HG02571 (cell line): ENCODE results near the gene GPR101.
A peak's percentile ranks its signal among the peaks of the same experiment; 100 is the strongest.

Experiments
- ATAC-seq: cut with Tn5 transposase; IDR thresholded peaks from one replicate; pipeline ENCODE4 v1.9.1; 2021; ENCODE audit warnings: mild to moderate bottlenecking, moderate library complexity; ENCODE audit not compliant: unreplicated experiment

GPR101 gene, protein sequence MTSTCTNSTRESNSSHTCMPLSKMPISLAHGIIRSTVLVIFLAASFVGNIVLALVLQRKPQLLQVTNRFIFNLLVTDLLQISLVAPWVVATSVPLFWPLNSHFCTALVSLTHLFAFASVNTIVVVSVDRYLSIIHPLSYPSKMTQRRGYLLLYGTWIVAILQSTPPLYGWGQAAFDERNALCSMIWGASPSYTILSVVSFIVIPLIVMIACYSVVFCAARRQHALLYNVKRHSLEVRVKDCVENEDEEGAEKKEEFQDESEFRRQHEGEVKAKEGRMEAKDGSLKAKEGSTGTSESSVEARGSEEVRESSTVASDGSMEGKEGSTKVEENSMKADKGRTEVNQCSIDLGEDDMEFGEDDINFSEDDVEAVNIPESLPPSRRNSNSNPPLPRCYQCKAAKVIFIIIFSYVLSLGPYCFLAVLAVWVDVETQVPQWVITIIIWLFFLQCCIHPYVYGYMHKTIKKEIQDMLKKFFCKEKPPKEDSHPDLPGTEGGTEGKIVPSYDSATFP

DNA sequence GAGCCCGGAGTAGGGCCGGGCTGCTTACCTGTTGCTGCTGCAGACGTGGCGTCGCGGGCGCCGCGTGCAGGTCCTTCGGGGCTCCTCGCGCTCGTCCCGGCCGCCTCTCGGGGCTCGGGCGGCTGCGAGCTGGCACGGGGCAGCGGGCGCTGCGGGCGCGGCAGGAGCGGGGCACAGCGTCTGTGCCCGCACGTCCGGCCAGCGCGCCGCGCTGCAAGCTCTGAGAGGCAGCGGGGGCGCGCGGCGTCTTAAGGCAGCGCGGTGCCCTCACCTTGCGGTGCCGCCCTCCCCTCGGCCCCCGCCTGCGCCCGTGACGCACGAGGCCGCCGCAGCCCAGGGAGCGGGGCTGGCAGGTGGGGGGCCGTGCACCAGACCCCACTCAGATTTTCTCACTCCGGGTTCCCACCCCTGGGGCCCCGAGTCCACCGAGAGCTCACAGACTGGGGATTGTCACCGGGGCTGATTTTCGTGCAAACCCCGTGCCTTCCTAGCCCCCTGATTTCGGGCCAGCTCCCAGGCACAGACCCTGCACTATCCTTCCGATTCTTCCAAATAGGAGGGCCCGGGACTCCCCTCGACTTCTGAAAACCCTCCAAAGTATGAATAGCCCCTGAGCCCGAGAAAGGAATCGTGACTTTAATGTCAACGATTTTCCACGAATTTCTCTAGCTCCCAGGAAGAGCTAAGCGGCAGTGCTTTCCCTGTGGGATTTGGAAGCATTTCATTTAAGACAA, at the start of gene GPR101:
TSS of gene GPR101 (minus strand) at position 222 of the 734 bp plus-strand sequence. CDS start 2,321 bp downstream, outside the sequence.
- no peak for ATAC-seq

DNA sequence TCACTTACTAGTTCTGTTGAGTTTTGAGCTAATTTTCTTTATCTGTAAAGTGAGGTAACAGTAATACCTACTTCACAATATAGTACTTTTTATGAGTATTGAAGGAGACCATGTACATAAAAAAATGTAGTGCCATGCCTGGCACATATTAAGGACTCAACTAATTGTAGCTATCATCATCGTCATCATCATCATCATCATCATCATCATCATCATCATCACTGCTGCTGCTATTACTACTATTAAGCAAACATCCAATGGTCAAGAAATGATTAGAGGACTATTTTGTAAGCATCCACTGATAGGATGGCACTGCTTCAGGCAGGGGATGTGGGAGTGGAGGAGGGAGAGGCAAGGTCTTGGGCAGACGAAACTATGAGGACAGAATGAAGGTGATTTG, 47.4 kb upstream of the GPR101 start:
- no peak for ATAC-seq

DNA sequence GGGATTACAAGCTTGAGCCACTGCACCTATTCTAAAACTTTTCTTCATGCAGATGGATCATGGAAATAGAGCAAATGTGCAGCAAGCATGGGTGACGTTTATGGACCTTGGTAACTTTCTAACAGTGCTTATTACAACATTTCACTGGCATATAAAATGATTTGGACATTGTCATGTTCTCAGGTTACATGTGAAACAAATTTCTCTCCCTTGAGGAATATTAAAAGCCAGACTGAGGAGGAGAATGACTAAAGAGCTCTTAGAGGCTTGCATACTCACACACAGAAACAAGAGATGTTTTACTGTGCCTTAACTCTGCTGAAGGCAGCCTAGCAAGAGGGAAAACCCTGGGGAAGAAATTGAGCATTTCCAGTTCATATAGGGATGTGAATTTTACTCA, 38.6 kb upstream of the GPR101 start:
- ATAC-seq = no peak

DNA sequence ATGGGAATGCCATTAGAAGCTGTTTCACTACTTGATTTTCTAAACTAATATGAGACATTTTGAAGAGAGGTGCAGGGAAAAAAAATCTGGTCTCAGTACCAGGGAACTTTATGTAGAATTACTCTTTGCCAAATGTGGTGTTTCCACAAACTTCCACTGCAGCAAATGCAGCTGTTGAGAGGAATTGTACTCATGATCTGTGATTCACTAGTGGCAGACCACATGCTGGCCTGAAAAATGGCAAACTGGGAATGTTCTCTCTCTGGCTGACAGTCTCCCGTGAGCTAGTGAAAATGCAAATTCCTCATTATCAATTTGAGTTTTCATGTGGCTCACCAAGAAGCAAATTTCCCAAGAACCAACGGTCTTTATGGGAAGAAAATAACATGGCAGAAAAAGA, 37.8 kb upstream of the GPR101 start:
- ATAC-seq = no peak

DNA sequence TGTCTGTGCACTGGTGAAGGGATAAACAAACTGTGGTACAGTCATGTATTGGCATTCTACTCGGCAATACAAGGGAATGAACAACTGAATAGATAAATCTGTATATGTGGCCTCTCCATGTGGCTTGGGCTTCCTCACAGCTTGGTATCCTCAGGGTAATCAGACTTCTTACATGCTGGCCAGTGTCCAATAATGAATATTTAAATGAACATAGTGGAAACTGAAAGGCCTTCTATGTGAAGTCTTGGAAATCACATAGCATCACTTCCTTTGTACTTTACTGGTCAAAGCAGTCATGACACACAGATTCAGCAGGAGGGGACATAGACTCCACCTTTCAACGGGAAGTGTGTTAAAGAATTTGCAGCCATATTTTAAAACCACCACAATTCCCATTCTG, 33.4 kb upstream of the GPR101 start:
- ATAC-seq = no peak

DNA sequence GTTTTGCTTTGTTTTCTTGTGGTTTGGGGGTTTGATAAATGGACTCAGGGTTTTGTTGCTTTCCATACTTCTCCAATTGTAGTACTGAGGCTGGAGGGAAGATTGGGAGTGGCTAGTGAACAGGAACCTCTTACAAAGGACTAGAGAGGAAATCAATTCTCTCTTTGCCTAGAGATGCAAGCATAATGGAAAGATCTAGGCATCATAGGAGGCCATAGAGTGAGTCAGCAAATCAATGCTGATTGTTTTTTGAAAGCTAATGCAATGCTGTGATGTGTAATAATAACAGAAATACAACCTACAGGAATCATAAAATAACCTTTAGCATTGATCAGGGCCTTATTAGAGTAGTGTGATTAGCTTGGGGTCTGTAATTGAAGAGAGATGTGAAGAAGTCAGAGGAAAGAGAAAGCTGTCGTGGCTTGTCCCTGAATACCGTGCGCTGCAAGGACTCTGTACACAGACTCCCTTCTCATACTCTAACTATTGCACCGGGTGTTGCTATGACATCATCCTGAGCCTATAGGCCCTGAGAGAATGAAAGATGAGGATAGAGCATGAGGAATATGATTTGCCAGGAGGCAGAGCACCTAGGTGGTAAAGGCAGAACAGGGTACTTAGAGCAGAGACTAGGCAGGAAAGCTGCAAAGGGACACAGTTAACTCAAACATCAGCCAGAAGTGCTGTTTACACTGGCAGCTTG, 29.3 kb upstream of the GPR101 start:
- no peak for ATAC-seq

DNA sequence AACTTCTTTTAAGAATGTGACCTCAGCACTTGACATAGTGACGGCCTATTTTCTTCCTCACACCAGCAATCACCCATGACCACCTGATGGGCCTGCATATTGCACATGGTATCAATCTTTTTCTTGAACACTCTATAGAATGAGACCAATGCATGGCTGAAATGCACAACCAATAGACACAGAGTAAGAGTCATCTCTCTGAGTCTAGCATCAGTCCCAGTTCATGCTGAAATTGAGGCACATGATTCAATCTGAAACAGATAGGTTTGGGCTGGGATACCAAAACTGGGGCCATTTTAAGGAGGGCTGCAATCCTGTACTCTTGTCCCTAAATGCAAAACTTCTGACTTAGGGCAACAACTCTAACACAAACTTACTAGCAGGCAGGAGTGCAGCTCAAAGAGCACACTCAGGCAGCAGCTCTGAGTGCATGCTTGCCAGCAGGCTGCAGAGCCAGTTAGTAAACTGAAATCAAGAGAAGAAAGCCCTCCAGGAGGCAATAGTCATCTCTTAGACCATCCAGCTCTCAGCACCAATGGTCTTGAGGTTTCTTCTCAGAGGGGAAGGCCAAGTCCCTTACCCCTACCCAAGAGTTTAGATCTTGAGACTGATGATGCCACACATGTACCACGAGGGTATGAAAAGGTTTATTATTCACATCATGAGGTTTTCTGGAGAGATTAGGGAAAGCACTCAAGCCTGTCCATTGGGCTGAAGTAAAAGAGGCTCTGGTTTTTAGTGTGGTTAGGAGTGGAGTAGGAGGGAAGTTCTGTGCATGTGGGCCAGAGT, 24.7 kb upstream of the GPR101 start:
- no peak for ATAC-seq

DNA sequence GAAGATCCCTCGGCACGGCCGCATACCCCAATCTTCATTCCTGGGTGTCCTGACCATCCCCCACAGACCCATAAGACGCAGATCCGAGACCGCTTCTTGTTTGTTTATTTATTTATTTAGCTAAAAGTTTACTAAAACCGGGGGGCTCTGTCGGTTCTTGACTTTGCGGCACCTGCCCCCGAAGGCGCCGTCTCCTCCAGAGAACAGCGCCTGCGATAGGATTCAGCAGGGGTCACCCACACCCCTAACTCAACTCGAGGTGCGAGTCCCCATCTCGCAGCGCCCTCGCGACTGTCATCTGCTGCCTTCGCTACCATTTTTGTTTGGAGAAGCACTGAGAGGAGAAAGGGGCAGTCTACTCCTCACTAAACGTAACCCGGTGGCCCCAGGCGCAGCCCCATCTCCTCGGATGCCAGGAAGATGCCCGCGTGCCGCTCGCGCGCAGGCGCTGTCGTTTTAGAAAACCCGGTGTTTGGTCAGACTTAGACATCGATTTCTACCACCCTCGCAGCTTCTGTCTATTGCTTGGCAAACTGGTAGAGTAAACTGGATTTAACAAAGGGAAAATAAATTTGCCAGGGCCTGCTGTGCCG, 18.9 kb upstream of the GPR101 start:
- ATAC-seq = peak; percentile 12

DNA sequence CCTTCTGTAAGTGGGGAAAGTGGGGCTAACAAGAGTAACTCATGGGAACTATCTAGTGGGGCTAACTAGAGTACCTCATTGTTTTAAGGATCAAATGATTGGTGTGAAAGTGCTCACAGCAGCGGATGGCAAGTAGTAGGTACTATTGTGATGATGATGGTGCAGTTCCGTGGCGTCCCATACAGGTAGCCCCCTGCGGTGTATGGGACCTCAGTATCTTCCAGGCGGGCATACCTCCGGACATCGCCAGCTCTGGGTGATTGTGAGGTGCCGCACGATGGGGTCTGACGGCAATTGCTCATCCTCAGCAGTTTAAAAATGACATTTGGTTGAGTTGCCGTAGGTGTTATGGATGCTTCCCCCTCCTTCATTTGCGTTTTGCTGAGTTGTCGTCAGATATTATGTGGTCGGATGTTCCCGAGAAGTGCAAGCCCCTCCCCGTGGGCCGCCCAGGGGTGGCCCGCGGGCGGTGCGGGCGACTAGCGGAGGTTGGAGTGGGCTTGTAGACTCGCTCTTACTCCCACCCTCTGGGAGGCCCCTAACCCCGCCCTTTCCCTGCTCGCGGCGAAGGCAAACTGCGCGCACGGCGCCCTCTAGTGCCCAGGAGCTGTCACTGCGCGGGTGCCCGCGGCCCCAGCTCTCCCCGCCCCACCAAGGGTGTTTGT, 18.3 kb upstream of the GPR101 start:
- ATAC-seq = peak; percentile 95

DNA sequence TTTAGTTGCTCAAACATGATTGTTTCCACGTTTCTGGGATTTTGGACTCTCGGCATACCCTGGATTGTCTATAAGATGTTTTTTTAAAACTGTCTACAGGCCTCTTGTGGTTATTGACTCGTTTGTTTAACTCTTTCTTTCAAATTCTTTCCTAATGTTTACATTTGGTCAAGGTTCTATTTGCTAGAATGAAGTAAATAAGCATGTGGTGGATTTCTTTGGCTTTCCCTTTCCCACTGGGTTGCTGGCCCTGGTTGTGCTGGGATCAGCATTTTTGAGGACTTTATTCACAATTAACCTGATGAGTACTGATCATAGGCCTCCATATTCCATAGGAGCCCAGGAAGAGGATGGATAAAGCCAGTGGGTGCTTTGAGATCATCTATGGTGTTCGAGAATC, 11.1 kb upstream of the GPR101 start:
- no peak for ATAC-seq

DNA sequence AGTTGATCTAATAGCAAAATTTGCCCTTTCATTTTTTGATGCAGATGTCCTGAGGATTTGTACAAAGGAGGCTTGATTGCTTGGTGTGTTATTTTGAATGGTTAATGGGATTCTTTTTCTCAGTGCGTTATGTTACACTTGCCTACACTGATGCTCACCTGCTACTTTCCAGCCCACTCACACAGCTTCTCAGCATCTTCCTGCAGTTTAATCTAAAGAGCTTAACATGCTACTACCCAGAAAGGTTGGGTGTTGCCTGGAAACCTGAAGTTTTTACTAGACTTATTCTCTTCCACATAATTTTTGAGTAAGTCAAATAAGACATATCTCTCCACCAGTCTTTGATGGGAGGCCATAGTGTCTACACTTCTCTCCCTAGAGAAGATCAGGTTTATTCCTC, 9.9 kb upstream of the GPR101 start:
- no peak for ATAC-seq

DNA sequence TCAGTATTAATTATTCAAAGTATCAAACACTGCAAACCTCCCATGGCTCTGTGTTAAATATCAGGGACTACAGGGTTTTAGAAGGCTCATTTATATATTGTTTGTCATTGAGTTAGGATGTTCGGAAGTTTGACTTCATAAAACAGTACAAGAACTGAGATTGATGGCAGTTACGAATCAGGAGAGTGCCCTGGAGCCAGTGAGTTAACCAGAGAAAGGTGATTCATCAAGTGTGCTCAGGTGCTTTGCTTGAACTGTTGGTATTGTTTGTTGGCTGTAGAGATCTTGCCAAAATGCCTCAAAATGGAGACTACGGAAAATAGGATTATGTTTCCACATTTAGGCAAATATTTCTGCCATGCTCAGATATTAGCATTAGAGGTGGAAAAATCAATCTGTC, 7.5 kb upstream of the GPR101 start:
- no peak for ATAC-seq

DNA sequence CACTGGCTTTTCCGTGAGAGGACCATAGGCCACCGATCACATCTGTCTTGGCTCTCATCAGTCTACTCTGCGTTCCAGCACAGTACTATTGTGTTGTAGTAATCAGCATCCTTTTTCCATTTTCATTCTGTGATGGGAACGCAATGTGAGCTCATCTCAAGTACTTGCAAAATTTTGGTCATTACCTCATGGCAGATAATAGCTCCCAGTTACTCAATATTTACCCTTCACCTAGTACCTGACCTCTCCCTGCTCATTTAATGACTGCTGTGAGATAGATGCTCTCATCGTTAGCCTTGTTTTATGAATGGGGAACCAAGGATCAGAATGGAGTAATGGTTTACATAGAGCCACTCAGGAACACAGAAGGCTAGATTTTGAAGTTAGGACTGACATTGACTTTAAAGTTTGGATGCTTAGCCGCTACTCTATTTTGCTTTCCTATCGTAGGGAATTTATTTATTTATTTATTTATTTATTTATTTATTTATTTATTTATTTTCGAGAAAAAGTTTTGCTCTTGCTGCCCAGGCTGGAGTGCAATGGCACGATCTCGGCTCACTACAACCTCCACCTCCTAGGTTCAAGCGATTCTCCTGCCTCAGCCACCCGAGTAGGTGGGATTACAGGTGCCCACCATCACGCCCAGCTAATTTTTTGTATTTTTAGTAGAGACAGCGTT, 6.5 kb upstream of the GPR101 start:
- no peak for ATAC-seq

DNA sequence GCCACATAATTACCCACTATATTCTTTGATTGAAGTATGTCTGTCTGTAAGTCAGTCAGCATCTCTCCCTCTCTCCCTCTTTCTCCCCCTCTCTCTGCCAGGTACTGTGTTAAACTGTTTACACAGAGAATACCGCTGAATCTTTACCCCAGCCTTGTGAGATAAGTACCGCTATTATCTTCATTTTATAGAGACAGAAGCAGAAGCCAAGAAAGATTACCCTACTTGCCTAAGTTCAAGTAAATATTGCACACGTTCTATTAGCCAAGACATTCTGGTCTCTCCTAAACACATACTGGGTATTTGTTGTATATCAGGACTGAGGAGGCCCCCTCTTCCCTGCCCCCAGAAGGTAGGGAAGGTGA, 695 bp upstream of the GPR101 start:
- no peak for ATAC-seq

DNA sequence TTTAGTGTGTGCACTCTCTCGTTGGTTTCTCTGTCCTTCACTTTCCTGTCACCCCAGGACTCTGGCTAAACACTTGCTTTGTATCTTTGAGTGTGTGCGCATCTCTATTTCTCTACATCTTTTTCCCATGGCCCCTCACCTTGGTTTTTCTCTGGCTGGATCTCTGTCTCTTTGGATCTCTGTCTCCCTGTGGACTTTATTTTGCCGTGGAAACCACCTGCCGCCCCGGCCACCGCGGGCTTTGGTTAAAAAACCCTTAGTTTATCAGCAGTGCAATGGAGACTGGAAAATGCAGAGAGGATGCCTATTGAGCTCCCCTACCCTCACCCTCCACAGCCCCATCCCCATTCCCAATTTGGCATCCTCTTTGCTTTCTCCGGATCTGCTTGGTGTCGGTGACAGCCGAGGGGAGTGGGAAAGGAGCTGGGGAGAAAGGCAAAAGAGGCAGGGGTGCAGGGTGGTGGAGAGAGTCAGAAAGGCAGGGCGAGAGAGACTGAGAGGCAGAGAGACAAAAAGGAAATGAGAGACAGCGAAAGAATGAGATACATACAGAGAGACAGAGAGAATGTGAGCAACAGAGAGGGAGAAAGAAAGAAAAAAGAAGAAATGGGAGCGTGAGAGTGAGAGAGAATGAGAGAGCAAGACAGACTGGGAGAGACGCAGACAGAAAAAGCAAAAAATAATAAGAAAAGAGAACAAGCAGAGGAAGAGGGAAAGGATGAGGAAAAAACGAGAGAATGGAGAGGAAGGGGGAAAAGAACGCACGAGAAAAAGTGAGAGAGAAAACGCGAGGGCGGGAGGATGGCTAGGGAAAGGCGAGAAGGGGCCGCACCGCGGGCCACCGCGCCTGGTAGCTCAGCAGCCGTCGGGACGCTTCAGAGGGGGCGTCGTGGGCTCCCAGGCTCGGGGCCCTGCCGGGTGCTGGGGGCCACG, 688 bp downstream of the GPR101 start:
- ATAC-seq = no peak

DNA sequence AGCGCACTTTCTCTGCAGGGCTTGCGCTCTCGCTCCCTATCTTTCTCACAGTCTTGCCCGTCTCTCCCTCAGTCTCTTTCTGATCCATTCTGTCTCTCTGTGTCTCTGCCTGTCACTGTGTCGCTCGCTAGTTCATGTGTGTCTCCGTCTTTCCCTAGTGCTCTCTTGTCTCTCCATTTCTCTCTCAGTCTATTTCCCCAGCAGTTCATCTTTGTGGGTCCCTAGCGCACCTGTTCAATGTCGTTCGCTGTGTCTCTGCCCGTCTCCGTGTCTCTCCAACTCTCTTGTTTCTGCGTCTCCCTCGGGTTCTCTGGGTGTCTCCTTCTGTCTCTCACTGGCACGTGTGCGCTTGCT, 1.5 kb downstream of the GPR101 start:
- peak; percentile 21 for ATAC-seq

DNA sequence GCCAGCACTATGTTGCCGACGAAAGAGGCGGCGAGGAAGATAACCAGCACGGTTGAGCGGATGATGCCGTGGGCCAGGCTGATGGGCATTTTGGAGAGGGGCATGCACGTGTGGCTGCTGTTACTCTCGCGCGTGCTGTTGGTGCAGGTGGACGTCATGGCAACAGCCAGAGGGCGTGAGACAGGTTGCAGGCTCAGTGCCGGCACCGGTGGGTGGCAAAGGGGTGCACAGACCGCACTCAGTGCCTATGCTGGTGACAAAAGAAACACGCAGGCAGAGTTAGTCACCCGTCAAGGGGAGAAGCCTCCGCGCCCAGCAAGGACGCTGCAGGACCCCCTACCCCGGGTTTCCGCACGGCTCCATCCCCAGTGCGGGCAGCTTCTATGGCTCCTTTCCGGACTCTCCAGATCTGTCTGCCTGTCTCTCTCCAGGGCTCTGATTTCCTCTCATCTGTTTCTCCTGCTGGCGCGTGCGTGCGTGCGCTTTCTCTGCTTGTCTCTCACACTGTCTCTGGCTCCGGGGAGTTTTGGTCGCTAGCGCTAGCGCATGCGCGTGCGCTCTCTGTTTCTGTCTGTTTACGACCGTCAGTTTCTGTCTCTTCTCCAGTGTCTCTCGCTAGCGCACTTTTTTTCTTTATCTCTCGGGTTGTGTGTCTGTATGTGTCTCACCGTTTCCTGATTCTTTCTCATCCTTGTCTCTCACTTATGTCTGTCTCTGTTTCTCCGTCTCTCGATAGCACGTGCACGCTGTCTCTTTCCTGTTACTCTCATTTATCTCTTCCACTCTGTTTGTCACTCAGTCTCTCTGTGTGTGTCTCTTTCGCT, 2.1 kb downstream of the GPR101 start:
- peak; percentile 76 for ATAC-seq
